Fibroblast of upper back skin (primary cell): Measurements from ENCODE around the gene DNASE1L3.
"Not testable (repeated sequence)": the region's sequence is repeated elsewhere in the genome, so short reads cannot be mapped to it uniquely, and the experiment has no call there.

Experiments
- DNase-seq: peaks from one replicate; pipeline ENCODE4 v3.0.0-alpha.2; 2013

Gene DNASE1L3

GRCh38 chr3:58235970-58236369 is 25.2 kb upstream of the DNASE1L3 start:
- DNase-seq, result no peak

- DNase-seq, result no peak
These were observed 23.8 kb upstream of the DNASE1L3 start for GRCh38 chr3:58234516-58234931.

- peak; percentile 31 for DNase-seq
These were observed 20.9 kb upstream of the DNASE1L3 start for GRCh38 chr3:58231666-58232065.

GRCh38 chr3:58230876-58231552 is 20.2 kb upstream of the DNASE1L3 start:
- DNase-seq, result no peak

GRCh38 chr3:58227933-58228332 is 17.2 kb upstream of the DNASE1L3 start:
- DNase-seq, result not testable (repeated sequence)

- no peak for DNase-seq
These were observed 13.1 kb upstream of the DNASE1L3 start for GRCh38 chr3:58223855-58224254.

- DNase-seq, result no peak
These were observed 11.5 kb upstream of the DNASE1L3 start for GRCh38 chr3:58222161-58222724.

GRCh38 chr3:58218904-58219303 is 8.1 kb upstream of the DNASE1L3 start:
- no peak for DNase-seq

GRCh38 chr3:58217209-58217811 is 6.5 kb upstream of the DNASE1L3 start:
- DNase-seq, result peak; percentile 43

- DNase-seq, result no peak
These were observed 5.9 kb upstream of the DNASE1L3 start for GRCh38 chr3:58216496-58217195.

- no peak for DNase-seq
These were observed 4.7 kb upstream of the DNASE1L3 start for GRCh38 chr3:58215317-58216025.

- DNase-seq, result peak; percentile 14
These were observed 3.9 kb upstream of the DNASE1L3 start for GRCh38 chr3:58214484-58215316.

GRCh38 chr3:58209933-58210332 is 839 bp downstream of the DNASE1L3 start:
- DNase-seq, result no peak

GRCh38 chr3:58207954-58208353 is 2.8 kb downstream of the DNASE1L3 start:
- DNase-seq, result no peak

GRCh38 chr3:58206406-58207011 is 4.3 kb downstream of the DNASE1L3 start:
- peak; percentile 57 for DNase-seq

GRCh38 chr3:58205981-58206380 is 4.8 kb downstream of the DNASE1L3 start:
- DNase-seq, result no peak

GRCh38 chr3:58204720-58205119 is 6.1 kb downstream of the DNASE1L3 start:
- DNase-seq, result no peak

- no peak for DNase-seq
These were observed 7.2 kb downstream of the DNASE1L3 start for GRCh38 chr3:58203541-58203940.

- DNase-seq, result no peak
These were observed 7.8 kb downstream of the DNASE1L3 start for GRCh38 chr3:58202917-58203360.

- not testable (repeated sequence) for DNase-seq
These were observed 9.3 kb downstream of the DNASE1L3 start for GRCh38 chr3:58201451-58201850.

- DNase-seq, result no peak
These were observed 9.9 kb downstream of the DNASE1L3 start for GRCh38 chr3:58200846-58201355.
